GM23338 (cell line): Measurements from ENCODE around the gene FRMD1. TPM values are rescaled to one million over a fixed set of nuclear protein-coding genes. Genes with fewer than 3 reads are reported as not detected.

Experiments
- CTCF ChIP-seq, 2 experiments: fragments of 200-600 bp in 1 of 2; sonication (generic) in 1 of 2; conservative IDR thresholded peaks; 2 replicates each; pipeline versions ENCODE4 v1.5.1 to v1.6.1; 2016 to 2017; ENCODE audit warnings: antibody characterized with exemption in 2 of 2, low read depth in 2 of 2, mild to moderate bottlenecking in 2 of 2, moderate library complexity in 1 of 2
- ETS1 ChIP-seq: IDR thresholded peaks from 2 replicates; pipeline ENCODE4 v1.6.1; 2016; ENCODE audit warnings: antibody characterized with exemption
- JUNB ChIP-seq: IDR thresholded peaks from one replicate; pipeline ENCODE4 v1.6.1; 2016; ENCODE audit warnings: antibody characterized with exemption; ENCODE audit not compliant: unreplicated experiment
- POLR2AphosphoS5 ChIP-seq: IDR thresholded peaks from 2 replicates; pipeline ENCODE4 v1.6.1; 2016; ENCODE audit warnings: antibody characterized with exemption, low read depth
- REST ChIP-seq: IDR thresholded peaks from one replicate; pipeline ENCODE4 v1.6.1; 2018; ENCODE audit warnings: antibody characterized with exemption; ENCODE audit not compliant: unreplicated experiment
- STAT1 ChIP-seq: IDR thresholded peaks from one replicate; pipeline ENCODE4 v1.6.1; 2016; ENCODE audit warnings: antibody characterized with exemption; ENCODE audit not compliant: unreplicated experiment
- ZNF462 ChIP-seq: fragments of 250-450 bp; sonication (Bioruptor Pico); IDR thresholded peaks from 2 replicates; pipeline ENCODE4 v1.5.0; 2020; ENCODE audit warnings: mild to moderate bottlenecking, moderate library complexity
- polyA plus RNA-seq: library from polyadenylated mRNA; unstranded; fragments of >200 nt; fragmentation: Nextera tagmentation; extraction: Ambion mirVana; gene quantifications from 2 replicates; pipeline ENCODE4 v1.2.1, GENCODE V29; 2016
- total RNA-seq: library from RNA; depleted of rRNA; stranded (reverse); fragments of >200 nt; shearing (Covaris generic); gene quantifications from 2 replicates; pipeline ENCODE4 v1.2.3, GENCODE V29; 2014

FRMD1 gene
- total and polyA plus RNA-seq, 2 experiments from 2014 or later, result 1.0 to 2.0 TPM

- no peak for TF ChIP-seq ZNF462 (CRISPR knock-in tag)
- TF ChIP-seq POLR2AphosphoS5, result no peak
- TF ChIP-seq STAT1, result no peak
- no peak for TF ChIP-seq ETS1
- TF ChIP-seq JUNB, result no peak
- no peak for TF ChIP-seq CTCF (conservative IDR thresholded peaks at IDR 0.05; ENCODE audit: low read depth in 2 of 2)
- no peak for TF ChIP-seq REST
These were observed 74.1 kb downstream of the FRMD1 start (continued) for GRCh38 chr6:168004945-168005344.
